GM20431 (cell line): ENCODE measurements around the gene DOCK3.
"Not testable (repeated sequence)": the region's sequence is repeated elsewhere in the genome, so short reads cannot be mapped to it uniquely, and the experiment has no call there.

Source experiments
- in situ Hi-C: fragments of 300-500 bp; cut with MseI, MboI; formaldehyde crosslinking; loops from one replicate; pipeline ENCODE4 v1.15.0; 2020; ENCODE audit warnings: low sequenced_read_pairs; ENCODE audit not compliant: unreplicated experiment

Gene DOCK3

DNA sequence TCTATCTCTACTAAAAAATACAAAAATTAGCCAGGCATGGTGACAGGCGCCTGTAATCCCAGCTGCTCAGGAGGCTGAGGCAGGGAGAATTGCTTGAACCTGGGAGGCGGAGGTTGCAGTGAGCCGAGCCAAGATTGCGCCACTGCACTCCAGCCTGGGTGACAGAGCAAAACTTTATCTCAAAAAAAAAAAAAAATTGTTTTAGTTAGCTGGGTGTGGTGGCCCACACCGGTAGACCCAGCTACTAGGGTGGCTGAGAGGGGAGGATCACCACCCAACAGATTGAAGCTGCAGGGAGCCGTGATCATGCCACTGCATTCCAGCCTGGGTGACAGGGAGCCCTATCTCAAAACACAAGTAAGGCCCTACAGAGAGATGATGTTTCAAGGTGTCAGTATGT, 712.6 kb downstream of the DOCK3 start:
- in situ Hi-C loops: not testable (repeated sequence)

DNA sequence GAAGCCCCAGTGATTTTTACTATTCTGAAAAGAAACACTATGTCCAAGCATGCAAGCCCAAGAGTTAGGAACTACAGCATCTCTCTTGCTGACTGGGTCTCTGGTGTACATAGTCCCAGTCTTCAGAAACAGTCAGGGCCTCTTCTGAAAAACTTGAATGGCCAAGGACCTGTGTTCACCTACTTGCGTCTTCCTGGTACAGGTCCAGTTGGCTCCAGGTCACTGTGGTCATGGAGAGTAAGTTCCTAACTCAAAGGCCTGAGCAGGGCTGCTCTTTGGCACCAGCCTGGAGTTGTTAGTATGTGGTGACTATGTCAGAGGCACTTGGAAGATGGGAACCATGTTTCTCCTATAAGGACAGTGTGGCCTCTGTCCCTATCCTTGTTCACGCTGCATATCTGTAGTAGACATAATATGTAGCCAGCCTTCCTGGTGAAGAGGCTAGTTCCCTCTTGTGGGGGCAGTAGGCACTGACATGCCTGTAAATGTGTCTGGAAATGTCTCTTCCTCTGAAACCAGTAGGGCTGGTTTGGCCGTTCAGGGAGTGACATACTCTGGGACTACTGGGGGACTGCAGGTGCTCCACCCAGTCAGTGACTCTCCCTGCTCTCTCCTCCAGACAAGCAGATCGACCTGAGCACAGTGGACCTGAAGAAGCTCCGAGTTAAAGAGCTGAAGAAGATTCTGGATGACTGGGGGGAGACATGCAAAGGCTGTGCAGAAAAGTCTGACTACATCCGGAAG, 713.7 kb downstream of the DOCK3 start:
- in situ Hi-C loops: no loop called here

DNA sequence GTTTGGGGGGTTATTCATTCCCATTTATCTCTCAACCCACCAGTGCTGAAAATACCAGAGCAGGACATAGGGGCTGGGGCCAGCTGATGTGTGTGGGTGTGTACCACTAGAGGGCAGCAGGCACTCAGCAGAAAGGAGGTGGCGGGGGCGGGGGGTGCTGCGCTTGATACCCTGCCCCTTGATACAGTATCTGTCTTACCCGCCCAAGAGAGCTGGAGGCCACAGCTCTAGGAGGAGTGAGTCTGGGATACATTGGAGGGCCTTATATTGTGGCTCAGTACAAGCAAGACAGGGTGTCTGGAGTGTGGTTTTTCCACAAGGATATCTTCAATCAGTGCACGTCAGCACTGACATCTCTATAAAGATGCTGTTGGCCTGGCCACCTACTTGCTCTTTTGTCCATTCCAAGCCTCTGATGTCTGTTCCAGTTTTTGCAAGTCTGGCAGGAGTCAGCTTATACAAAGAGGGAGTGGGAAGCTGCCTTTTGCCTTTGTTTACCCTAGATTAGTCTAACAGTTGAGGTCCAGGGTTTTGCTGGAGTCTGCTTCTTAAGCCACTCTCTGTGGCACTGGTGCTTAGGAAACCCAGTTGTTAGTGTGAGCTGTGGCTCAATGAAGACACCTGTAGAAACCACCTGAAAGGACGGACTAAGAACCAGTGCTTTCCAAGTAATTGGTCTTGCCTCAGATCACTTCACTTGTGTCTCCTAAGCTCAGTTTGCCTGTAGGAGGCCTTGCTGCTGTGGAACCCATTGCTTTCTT, 714.9 kb downstream of the DOCK3 start:
- in situ Hi-C loops: no loop called here

DNA sequence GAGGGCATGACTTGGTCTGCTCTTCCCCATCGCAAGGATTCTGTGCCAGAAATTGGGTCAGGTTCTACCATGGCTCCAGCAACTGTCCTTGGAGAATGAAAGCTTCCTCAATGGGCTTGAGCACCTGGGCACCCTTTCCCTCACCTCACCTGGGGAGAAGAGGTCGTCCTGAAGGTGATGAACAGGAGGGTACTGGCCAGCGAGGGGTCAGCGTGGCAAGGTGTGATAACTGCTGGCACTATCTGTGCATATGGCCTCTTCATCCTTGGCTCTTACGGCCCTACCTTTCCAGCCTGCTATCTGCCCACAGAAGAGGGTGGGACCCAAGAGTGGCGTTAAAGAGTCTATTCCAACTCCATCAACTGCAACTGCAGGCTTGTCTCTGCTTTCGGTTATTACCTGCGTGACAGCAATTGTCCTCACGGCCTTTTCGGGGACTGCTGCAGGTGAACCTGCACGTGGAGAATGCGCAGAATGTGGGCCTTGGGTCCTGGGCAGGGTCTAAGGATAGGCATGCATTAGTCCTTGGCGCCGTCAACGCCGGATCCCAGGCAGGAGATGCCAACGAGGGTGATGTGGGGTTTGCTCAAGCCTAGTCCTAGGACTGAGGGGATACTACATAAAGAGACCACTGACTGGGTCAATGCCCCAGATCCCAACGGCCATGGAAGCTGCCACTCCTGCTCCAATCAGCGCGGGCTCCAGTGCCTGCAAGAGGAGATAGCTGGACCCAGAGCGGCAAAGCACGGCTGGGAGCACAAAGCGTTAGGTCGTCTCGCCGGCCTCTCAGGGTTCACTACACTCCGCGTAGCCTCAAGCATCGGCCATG, 715.7 kb downstream of the DOCK3 start:
- in situ Hi-C loops: no loop called here

DNA sequence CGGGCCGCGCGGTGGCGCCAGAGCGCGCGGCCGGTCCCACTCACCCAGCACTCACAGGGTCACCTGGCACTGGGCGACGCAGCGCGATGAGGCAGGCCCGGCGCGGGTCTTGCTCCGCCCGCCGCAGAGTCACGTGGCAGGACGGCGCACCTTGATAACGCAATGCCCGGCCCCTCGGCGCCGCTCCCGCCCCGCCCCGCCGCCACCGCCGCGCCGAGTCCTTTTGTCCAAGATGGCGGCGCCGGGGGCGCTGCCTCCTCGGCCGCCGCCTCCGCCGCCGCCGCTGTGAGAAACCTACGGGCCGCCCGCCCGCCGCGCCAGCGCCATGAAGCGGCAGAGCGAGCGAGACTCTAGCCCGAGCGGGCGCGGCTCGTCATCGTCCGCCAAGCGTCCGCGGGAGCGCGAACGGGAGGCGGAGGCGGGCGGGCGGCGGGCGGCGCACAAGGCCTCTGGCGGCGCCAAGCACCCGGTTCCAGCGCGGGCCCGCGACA, 716.4 kb downstream of the DOCK3 start, which contains the start of gene RBM15B:
Gene RBM15B, plus strand, starts transcription at position 211 of the 491 bp plus-strand sequence. Its CDS starts 115 bp downstream, at position 326.
- in situ Hi-C loops: no loop called here

DNA sequence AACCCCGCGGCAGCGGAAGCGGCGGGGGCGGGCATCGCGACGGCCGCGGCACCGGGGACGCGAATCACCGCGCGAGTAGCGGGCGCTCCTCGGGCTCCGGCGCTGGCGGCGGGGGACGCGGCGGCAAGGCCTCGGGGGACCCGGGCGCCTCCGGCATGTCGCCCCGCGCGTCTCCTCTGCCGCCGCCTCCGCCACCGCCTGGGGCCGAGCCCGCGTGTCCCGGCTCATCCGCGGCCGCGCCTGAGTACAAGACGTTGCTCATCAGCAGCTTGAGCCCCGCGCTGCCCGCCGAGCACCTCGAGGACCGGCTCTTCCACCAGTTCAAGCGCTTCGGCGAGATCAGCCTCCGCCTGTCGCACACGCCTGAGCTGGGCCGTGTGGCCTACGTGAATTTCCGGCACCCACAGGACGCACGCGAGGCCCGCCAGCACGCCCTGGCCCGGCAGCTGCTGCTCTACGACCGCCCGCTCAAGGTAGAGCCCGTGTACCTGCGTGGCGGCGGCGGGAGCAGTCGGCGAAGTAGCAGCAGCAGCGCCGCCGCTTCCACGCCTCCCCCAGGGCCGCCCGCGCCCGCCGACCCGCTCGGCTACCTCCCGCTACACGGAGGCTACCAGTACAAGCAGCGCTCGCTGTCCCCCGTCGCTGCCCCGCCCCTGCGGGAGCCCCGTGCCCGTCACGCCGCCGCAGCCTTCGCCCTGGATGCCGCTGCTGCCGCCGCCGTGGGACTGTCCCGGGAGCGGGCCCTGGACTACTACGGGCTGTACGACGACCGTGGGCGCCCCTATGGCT, 717.0 kb downstream of the DOCK3 start:
- in situ Hi-C loops: no loop called here

DNA sequence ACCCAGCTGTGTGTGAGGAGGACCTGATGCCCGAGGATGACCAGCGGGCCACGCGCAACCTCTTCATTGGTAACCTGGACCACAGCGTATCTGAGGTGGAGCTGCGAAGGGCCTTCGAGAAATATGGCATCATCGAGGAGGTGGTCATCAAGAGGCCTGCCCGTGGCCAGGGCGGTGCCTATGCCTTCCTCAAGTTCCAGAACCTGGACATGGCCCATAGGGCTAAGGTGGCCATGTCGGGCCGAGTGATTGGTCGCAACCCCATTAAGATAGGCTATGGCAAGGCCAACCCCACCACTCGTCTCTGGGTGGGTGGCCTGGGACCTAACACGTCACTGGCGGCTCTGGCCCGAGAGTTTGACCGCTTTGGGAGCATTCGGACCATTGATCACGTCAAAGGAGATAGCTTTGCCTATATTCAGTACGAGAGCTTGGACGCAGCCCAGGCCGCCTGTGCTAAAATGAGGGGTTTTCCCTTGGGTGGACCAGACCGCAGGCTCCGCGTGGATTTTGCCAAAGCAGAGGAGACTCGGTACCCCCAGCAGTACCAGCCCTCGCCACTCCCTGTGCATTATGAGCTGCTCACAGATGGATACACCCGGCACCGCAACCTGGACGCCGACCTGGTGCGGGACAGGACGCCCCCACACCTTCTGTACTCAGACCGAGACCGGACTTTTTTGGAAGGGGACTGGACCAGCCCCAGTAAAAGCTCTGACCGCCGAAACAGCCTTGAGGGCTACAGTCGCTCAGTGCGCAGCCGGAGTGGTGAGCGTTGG, 717.8 kb downstream of the DOCK3 start:
- in situ Hi-C loops: no loop called here

DNA sequence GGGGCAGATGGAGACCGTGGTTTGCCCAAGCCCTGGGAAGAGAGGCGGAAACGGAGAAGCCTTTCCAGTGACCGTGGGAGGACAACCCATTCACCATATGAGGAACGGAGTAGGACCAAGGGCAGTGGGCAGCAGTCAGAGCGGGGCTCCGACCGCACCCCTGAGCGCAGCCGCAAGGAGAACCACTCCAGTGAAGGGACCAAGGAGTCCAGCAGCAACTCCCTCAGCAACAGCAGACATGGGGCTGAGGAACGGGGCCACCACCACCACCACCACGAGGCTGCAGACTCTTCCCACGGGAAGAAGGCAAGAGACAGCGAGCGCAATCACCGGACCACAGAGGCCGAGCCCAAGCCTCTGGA, 718.4 kb downstream of the DOCK3 start:
- in situ Hi-C loops: no loop called here

DNA sequence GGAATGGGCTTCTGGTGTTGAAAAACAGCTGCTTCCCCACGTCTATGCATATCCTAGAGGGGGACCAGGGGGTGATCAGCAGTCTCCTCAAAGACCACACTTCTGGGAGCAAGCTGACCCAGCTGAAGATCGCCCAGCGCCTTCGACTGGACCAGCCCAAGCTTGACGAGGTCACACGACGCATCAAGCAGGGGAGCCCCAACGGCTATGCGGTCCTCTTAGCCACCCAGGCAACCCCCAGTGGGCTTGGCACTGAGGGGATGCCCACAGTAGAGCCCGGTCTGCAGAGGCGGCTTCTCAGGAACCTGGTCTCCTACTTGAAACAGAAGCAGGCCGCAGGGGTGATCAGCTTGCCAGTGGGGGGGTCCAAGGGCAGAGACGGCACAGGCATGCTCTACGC, 718.8 kb downstream of the DOCK3 start:
- in situ Hi-C loops: no loop called here

DNA sequence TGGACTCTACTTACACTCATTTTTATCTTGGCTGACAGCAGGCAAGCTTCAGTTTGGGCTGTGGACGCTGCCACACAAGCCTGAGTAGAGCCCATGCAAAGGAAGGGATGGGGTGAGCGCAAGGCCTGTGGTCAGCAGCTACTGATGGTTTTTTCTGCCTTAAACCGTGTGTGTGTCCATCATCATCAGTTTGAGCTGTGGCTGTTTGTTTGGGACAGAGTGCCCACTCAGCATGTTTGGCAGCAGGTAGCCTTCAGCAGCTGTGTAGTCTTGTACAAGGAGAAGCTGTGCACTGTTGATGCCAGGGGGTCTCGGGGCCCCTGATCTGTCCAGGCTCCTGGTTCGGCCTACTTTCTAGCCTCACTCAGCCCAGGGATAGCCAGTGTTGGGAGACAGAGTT, 719.8 kb downstream of the DOCK3 start:
- in situ Hi-C loops: no loop called here

DNA sequence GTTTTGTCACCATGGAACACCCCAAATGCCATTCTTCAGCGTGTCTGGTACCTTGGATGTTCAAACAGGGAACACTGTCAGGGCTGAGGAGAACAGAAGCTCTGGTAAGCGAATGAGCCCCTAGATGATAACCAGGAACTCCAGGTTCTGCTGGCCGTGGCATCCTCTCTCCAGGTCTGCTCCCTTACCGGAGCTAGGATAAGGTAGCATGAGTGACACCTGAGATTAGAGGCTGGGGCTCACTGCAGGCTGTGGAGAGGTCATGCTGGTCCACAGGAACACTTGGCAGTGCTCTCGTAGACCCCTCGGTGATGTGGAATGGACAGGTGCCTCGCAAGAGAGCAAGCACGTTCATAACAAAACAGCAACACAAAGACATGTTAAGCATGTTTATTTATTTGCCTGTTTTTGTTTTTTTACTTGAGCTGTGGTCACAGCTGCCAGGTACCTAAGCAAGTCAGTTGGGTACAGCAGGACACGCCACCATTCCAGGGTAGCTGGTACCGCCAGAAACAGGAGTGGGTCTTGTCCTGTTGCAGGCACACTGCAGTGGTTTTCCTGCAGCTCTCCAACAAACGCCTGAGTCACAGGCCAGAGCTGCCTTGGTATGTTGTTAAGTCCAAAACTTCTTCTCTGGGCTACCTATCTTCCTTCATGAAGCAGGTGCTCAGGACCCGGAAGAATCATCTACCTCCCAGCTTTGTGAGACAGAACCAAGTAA, 720.9 kb downstream of the DOCK3 start:
- in situ Hi-C loops: no loop called here

DNA sequence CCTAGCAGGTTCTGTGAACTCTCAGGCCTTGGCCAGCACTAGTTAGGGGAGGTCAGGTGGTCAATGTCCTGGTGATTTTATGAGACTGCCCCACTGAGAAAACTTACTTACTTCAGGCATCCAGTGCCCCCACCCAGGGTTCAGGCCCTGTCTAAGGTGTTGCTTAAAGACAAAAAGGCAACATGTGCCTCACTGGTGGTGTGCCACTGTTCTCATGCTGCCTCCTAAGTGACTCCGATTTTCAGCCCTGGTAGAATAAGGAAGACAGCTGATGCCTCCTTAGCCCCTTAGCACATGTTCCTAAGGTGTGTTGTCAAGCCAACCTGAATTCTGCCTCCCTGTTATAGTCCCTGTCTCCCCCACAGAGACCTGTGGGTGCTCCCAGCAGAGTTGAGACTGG, 721.7 kb downstream of the DOCK3 start:
- in situ Hi-C loops: no loop called here

DNA sequence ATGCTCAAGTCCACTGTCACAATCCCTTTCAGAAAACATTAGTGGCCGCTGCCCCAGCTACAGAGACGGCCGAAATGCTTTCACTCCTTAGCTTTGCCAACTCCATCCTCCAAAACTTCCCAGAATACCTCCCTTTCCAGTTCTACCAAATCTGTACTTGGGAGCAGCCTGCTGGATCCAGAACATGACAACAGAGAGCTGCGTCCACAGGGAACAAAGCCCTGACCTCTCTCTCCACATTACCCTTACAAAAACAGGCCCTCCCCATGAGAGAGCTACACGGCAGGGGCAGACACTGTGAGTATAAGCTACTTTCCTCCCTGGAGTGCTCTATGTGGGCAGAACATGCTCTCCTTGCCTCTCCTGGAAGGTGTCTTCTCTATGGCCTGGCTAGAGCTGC, 722.7 kb downstream of the DOCK3 start:
- in situ Hi-C loops: no loop called here

DNA sequence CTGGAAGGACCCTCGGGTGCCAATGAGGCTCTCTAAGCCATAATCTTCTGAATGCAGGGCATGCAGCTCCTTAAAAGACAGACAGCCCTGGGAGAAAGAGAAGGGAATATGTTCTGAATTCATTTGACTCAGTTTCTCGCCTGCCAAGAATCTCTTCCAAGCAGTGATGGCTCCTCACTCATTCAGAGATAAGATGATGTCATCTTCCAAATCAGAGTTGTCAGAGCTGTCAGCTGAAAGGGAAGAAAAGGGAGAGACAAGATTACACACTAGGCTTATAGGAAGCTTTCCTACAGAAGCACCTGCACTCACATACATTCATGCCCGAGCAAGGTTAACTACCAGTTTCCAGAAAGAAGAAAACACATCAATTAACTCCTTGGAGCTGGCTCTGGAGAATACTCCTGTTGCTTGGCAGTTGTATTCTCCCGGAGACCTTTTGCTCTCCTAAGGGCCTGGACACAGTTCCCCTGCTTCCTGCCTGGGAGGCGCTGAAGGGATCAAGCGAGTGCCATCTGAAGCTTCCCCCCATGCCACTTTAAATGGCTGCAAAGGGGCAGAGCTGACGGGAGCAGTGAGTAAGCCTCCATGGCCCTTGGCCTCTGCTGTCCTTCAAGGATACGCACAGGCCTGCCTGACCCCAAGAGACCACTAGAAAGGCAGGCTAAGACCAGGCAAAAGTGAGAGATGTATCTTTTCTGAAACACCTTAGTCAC, 724.0 kb downstream of the DOCK3 start:
- in situ Hi-C loops: no loop called here

DNA sequence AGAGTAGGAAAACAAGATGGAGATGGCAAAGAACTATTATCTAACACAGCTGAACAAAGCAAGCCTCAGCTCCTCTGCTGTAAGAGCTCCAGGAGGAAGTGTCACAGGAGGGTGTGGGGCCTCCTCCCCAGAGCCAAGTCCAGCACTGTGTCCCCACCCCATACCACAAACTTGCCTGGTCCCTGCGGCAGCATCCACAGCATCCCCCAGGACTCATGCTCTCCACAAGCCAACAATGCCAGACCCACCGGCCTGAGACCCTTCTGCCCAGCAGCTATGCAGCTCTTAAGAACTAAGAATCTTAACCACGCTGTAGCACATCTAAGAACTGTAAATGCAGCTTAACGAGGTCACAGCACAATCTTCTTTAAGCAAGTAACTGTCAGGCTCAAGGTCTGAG, 725.4 kb downstream of the DOCK3 start:
- in situ Hi-C loops: no loop called here

DNA sequence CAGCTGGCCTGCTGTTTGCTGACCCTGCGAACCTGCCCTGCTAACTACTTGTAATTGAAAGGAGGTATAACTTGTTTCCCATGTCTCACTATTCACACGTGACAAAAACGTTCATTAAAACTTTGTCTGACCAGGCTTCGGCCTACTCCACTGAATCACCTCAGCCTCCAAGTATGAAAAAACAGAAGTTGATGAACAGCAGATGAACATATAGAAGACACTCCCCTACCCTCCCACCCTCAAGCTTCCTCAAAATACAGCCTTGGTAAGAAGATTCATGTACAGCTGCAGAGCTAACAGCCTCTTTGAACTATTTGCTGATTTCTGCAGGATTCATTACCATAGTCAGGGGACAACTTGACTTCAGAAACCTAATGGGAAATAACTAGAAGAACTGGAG, 727.0 kb downstream of the DOCK3 start:
- in situ Hi-C loops: no loop called here

DNA sequence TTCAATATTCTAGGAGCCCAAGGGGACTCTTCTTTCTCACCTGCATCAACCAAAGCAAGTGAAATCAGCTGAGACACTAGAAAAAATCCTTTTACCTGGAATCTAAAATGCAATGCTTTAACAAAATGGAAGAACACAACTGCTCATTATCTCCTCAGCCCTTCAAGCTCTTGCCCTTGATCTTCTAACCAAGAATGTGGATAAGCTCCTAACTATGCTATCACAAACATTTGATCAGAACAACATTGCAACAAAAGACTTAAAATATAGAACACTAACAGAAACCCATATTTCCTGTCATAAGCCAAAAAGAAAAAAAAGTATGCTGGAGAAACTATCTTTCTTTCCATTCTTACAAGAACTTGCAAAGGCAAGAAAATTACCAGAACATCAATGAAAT, 728.9 kb downstream of the DOCK3 start:
- in situ Hi-C loops: no loop called here

DNA sequence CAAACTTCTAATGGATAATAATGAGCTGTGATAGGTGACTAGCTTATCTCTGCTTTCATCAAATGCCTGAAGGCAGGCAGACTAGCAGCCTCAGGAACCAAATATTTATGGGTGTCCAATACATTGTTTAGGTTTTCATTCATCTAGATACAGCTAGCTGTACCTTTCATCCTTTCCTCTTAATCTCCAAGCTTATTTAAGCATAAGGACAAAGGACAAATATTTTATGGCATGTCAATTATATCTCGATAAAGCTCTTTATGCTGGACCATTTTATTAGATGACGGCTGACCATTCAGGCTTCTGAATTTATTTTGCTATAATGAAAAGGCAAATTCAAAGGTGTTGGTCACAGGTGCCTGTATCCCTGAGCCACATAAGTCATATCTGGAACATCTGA, 733.3 kb downstream of the DOCK3 start:
- in situ Hi-C loops: no loop called here
